ENCODE results near the gene ELOA. TPM values are rescaled to one million over a fixed set of nuclear protein-coding genes. Genes with fewer than 3 reads are reported as not detected.

Gene ELOA
- total and polyA plus RNA-seq, 4 experiments from 2014 or later = 17.1 to 32.4 (median 30.0) TPM

GRCh38 chr1:23795676-23796465 is 52.6 kb downstream of the ELOA start:
- Histone ChIP-seq H3K36me3 (ENCODE audit: insufficient read depth, low read length) (peaks cover 5% of the 10 kb centered on the region), H3K27me3 (ENCODE audit: insufficient read depth, low read length) (no peaks in the 10 kb centered on the region), H3K4me3 (ENCODE audit: low read length in 2 of 2) (no peak overlapping the region), H3K27ac (ENCODE audit: low read depth, low read length) (no peak overlapping the region), H3K4me1 (ENCODE audit: insufficient read depth, low read length) (peaks cover 34% of the 10 kb centered on the region), H3K9me3 (ENCODE audit: control insufficient read depth in 1 of 2, low read length in 2 of 2) (no peaks in the 10 kb centered on the region)
- ChIA-PET CTCF (ENCODE audit: partially characterized antibody) (no interaction called here), POLR2A (ENCODE audit: partially characterized antibody) (no interaction called here)
- H3K27me3 Mint-ChIP-seq = no peaks in the 10 kb centered on the region
- DNase-seq = no peak
- peak overlapping the region in 2 of 7 donors; percentile 4 to 71 for H3K27ac Mint-ChIP-seq
- peaks cover 4 to 27% of the 10 kb centered on the region in 2 donors for H3K36me3 Mint-ChIP-seq
- H3K9me3 Mint-ChIP-seq = peaks cover 0 to 3% (median 0%) of the 10 kb centered on the region in 8 donors
- intact Hi-C loops (cut with micrococcal nuclease) = no loop called here
- no peak overlapping the region for H3K4me3 Mint-ChIP-seq
- peaks cover 10 to 47% (median 26%) of the 10 kb centered on the region in 4 donors for H3K4me1 Mint-ChIP-seq

- H3K27ac Mint-ChIP-seq = peak overlapping the region in 3 of 7 donors; percentile 30 to 72 (median 68)
Observed at GRCh38 chr1:23796466-23797271, 53.4 kb downstream of the ELOA start.

GRCh38 chr1:23797478-23798448 is 54.5 kb downstream of the ELOA start:
- H3K4me1 ChIP-seq (ENCODE audit: insufficient read depth, low read length) = peaks cover 32% of the 10 kb centered on the region
- peaks cover 8 to 41% (median 22%) of the 10 kb centered on the region in 4 donors for H3K4me1 Mint-ChIP-seq
- no peaks in the 10 kb centered on the region for H3K27me3 Mint-ChIP-seq
- no peak overlapping the region for H3K4me3 ChIP-seq (ENCODE audit: low read length in 2 of 2)
- no peak overlapping the region for H3K4me3 Mint-ChIP-seq
- H3K36me3 Mint-ChIP-seq = peaks cover 4 to 19% of the 10 kb centered on the region in 2 donors
- CTCF ChIA-PET (ENCODE audit: partially characterized antibody) = interaction anchor here (1.1 to 1.2 kb wide), 2 partner anchors 10 to 20 kb away, joined by 3 read pairs; partner anchors contain the start of gene PITHD1
- DNase-seq = no peak
- peaks cover 5% of the 10 kb centered on the region for H3K36me3 ChIP-seq (ENCODE audit: insufficient read depth, low read length)
- peak overlapping the region in 3 of 7 donors; percentile 37 to 84 (median 68) for H3K27ac Mint-ChIP-seq
- H3K27me3 ChIP-seq (ENCODE audit: insufficient read depth, low read length) = no peaks in the 10 kb centered on the region
- POLR2A ChIA-PET (ENCODE audit: partially characterized antibody) = interaction anchor here (1.1 to 5.4 kb wide), 3 partner anchors 12 to 27 kb away, joined by 4 to 70 read pairs (median 5); partner anchors contain the start of genes HMGCL and PITHD1
- intact Hi-C loops (cut with micrococcal nuclease) = no loop called here
- no peak overlapping the region for H3K27ac ChIP-seq (ENCODE audit: low read depth, low read length)
- no peaks in the 10 kb centered on the region for H3K9me3 ChIP-seq (ENCODE audit: control insufficient read depth in 1 of 2, low read length in 2 of 2)
- no peaks in the 10 kb centered on the region for H3K9me3 Mint-ChIP-seq

More at GRCh38 chr1:23796466-23797271, 53.4 kb downstream of the ELOA start:
- H3K36me3 Mint-ChIP-seq = peaks cover 4 to 21% of the 10 kb centered on the region in 2 donors
- no peak overlapping the region for H3K27ac ChIP-seq (ENCODE audit: low read depth, low read length)
- no peak for DNase-seq
- no peaks in the 10 kb centered on the region for H3K27me3 ChIP-seq (ENCODE audit: insufficient read depth, low read length)
- peaks cover 5% of the 10 kb centered on the region for H3K36me3 ChIP-seq (ENCODE audit: insufficient read depth, low read length)
- H3K4me3 Mint-ChIP-seq = no peak overlapping the region
- peaks cover 40% of the 10 kb centered on the region for H3K4me1 ChIP-seq (ENCODE audit: insufficient read depth, low read length)
- intact Hi-C loops (cut with micrococcal nuclease) = no loop called here
- H3K27me3 Mint-ChIP-seq = no peaks in the 10 kb centered on the region
- H3K4me1 Mint-ChIP-seq = peaks cover 10 to 45% (median 25%) of the 10 kb centered on the region in 4 donors
- ChIA-PET POLR2A (ENCODE audit: partially characterized antibody) (interaction anchor here (0.8 to 1.1 kb wide), 2 partner anchors 16 to 28 kb away, joined by 3 to 4 read pairs; partner anchors contain the start of gene HMGCL), CTCF (ENCODE audit: partially characterized antibody) (interaction anchor here (1.2 kb wide), 1 partner anchor 8 kb away, joined by 3 read pairs; no protein-coding TSS in a partner anchor)
- H3K9me3 Mint-ChIP-seq = peaks cover 0 to under 1% (median 0%) of the 10 kb centered on the region in 8 donors
- no peaks in the 10 kb centered on the region for H3K9me3 ChIP-seq (ENCODE audit: control insufficient read depth in 1 of 2, low read length in 2 of 2)
- no peak overlapping the region for H3K4me3 ChIP-seq (ENCODE audit: low read length in 2 of 2)

GRCh38 chr1:23798662-23799142 is 55.4 kb downstream of the ELOA start:
- CTCF ChIA-PET (ENCODE audit: partially characterized antibody) = interaction anchor here (0.9 to 1.1 kb wide), 2 partner anchors 11 to 21 kb away, joined by 3 read pairs; partner anchors contain the start of gene PITHD1
- no peaks in the 10 kb centered on the region for H3K9me3 Mint-ChIP-seq
- H3K27me3 Mint-ChIP-seq = no peaks in the 10 kb centered on the region
- peaks cover 23% of the 10 kb centered on the region for H3K4me1 ChIP-seq (ENCODE audit: insufficient read depth, low read length)
- H3K27ac ChIP-seq (ENCODE audit: low read depth, low read length) = peak overlapping the region; percentile 92
- peaks cover 8 to 34% (median 19%) of the 10 kb centered on the region in 4 donors for H3K4me1 Mint-ChIP-seq
- intact Hi-C loops (cut with micrococcal nuclease) = no loop called here
- no peaks in the 10 kb centered on the region for H3K36me3 ChIP-seq (ENCODE audit: insufficient read depth, low read length)
- H3K4me3 ChIP-seq (ENCODE audit: low read length in 2 of 2) = no peak overlapping the region
- POLR2A ChIA-PET (ENCODE audit: partially characterized antibody) = interaction anchor here (1.3 to 5.6 kb wide), 4 partner anchors 8 to 26 kb away, joined by 5 to 70 read pairs (median 55); partner anchors contain the start of genes HMGCL, LYPLA2 and PITHD1
- no peaks in the 10 kb centered on the region for H3K9me3 ChIP-seq (ENCODE audit: control insufficient read depth in 1 of 2, low read length in 2 of 2)
- peak overlapping the region in 7 of 8 donors; percentile 17 to 94 (median 88) for H3K4me3 Mint-ChIP-seq
- DNase-seq = no peak
- H3K27me3 ChIP-seq (ENCODE audit: insufficient read depth, low read length) = no peaks in the 10 kb centered on the region
- peak overlapping the region; percentile 29 to 96 (median 68) for H3K27ac Mint-ChIP-seq
- peaks cover 4 to 19% of the 10 kb centered on the region in 2 donors for H3K36me3 Mint-ChIP-seq

GRCh38 chr1:23799255-23799569 is 55.9 kb downstream of the ELOA start:
- peaks cover 8 to 34% (median 19%) of the 10 kb centered on the region in 4 donors for H3K4me1 Mint-ChIP-seq
- H3K36me3 Mint-ChIP-seq = peaks cover 4 to 18% of the 10 kb centered on the region in 2 donors
- H3K4me3 Mint-ChIP-seq = peak overlapping the region; percentile 17 to 98 (median 90)
- H3K9me3 Mint-ChIP-seq = no peaks in the 10 kb centered on the region
- H3K27me3 Mint-ChIP-seq = no peaks in the 10 kb centered on the region
- Histone ChIP-seq H3K27me3 (ENCODE audit: insufficient read depth, low read length) (no peaks in the 10 kb centered on the region), H3K4me1 (ENCODE audit: insufficient read depth, low read length) (peaks cover 23% of the 10 kb centered on the region), H3K27ac (ENCODE audit: low read depth, low read length) (peak overlapping the region; percentile 92), H3K4me3 (ENCODE audit: low read length in 2 of 2) (peak overlapping the region in 1 of 2 donors; percentile 70), H3K36me3 (ENCODE audit: insufficient read depth, low read length) (no peaks in the 10 kb centered on the region), H3K9me3 (ENCODE audit: control insufficient read depth in 1 of 2, low read length in 2 of 2) (no peaks in the 10 kb centered on the region)
- CTCF ChIA-PET (ENCODE audit: partially characterized antibody) = interaction anchor here (0.9 kb wide), 1 partner anchor 11 kb away, joined by 3 read pairs; no protein-coding TSS in a partner anchor
- no peak for DNase-seq
- POLR2A ChIA-PET (ENCODE audit: partially characterized antibody) = interaction anchor here (0.8 to 5.6 kb wide), 5 partner anchors 8 to 26 kb away, joined by 3 to 70 read pairs (median 51); partner anchors contain the start of genes HMGCL, LYPLA2 and PITHD1
- intact Hi-C loops (cut with micrococcal nuclease) = no loop called here
- H3K27ac Mint-ChIP-seq = peak overlapping the region in 5 of 7 donors; percentile 29 to 96 (median 80)

All from CD4-positive, alpha-beta memory T cell (primary cell).